Measurements from ENCODE around the gene MERTK.
"Not testable (repeated sequence)": the region's sequence is repeated elsewhere in the genome, so short reads cannot be mapped to it uniquely, and the experiment has no call there.

The MERTK gene

DNA sequence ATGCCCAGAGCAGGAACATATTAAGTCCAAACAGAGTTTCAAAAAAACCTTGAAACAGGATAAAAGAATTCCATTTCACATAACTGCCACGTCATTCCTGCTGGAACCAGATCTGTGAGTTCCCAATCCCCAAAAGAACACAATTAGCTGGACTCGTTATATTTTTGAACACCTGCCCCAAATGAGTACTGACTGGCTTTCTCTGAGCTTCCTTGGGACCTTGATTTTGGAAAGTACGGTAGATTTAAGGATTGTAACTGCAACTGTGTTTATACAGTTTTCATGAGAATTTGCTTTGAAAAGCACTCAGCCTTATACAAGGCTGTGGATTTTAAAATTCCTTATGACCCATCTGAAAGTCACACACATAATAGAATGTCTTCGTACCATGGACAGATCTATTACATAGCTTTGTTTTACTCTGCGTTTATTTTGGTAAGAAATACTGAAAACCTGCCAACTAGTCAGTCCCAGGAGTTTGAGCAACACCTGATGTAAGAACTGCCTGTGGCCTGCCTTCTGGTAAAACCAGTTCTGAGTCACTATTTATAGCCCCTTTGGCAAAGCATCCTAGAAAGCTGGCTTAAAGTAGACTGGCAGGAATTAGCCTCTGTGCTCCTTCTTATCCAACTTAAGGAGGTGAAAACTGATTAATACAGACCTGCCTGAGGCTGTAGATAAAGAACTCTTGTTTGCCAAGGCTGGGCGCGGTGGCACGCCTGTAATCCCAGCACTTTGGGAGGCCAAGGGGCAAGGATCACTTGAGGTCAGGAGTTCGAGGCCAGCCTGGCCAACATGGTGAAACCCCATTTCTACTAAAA is 48.1 kb downstream of the MERTK start:
- FAIRE-seq = no peak

GRCh38 chr2:111947219-111947618 is 48.8 kb downstream of the MERTK start:
- FAIRE-seq = no peak

DNA sequence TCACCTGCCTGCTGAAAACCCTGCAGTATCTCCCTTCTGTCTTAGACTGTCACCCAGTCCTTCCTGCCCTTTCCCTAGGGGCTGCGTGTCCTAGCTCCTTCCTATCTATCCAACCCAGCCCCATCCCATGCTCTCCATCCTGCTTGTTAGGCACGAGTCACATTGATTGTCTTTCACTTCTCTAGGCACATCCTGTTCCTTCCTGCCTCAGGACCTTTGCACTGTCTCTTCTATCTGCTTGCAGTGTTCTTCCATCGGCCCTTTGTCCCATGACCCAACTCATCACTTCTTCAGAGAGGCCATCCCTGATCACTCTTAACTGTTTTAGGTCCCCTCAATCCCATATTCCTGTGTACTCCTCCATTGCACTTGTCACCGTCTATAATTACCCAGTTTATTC is 50.4 kb downstream of the MERTK start:
- FAIRE-seq = no peak

GRCh38 chr2:111950236-111950635 is 51.8 kb downstream of the MERTK start:
- FAIRE-seq = no peak

DNA sequence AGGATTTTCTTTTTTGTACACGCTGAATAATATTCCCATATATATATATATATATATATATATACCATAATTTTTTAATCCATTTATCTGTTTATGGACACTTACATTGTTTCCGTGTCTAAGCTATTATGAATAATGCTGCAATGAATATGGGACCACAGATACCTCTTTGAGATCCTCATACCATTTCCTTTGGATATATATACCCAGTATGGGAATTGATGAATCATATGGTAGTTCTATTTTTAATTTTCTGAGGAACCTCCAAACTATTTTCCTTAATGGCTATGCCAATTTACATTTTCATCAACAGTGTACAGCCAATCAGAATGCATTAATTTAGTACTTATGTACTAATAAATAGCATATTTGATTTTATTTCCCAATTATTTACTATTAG is 53.1 kb downstream of the MERTK start:
- no peak for FAIRE-seq

DNA sequence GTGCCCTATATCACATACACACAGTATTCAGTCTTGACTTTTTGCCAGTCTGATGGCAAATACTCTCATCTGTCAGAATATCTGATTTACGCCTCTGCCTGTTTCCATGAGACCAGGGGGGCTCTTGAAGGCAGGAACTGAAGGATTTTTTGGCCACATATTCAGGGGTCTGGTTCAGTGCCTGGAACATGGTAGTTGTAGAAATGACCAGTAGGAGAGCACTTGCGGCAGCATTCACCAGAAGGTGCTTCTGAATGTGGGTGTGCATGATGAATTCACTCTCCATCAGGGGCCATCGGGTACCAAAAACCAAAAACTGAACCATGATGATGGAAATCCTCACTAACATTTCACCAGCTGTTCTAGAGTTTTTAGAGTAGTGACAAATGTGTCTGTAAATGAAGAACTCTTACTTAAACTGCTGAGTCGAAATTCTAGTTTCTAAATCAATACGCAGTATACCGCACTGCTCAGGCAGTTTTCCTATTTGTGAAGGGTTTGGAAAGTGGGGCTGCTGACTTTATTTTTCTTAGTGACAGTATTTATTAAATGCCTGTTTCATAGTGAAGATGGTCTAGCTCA is 54.6 kb downstream of the MERTK start:
- no peak for FAIRE-seq

DNA sequence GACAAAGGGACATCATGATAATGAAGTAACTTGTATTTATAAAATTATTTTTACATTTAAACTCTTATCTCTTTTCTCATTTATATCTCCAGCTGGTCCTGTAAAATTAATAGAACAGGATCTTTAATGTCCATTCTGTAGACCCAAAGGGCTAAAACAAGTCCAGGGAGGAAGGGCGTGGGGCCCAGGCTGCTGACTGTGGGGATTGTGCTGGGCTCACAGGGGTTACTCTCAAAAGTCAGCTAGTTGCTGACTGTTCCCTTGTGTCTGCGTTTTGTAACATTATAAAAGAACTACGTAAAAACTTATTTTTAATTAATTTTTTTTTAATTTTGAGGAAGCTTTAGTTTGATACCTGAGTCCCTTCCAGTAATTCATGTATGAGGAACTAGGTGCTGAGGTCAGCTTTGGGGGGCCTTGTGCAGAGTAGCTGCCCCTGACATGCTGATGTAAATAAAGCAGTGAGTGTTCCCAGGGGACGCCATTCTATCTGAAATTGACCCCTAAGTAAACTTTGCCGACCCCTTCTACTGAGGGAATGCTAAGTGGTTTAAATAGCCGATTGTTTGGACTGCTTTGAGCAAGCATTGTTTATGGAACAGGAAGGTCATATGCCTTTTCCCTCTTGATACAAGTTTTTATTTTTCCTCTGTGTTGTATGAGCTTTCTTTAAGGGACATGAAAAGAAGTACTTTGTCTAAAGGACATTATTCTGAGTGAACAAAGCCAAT is 56.4 kb downstream of the MERTK start:
- FAIRE-seq = no peak

- FAIRE-seq = no peak
These were observed 59.5 kb downstream of the MERTK start for GRCh38 chr2:111957872-111958354.

DNA sequence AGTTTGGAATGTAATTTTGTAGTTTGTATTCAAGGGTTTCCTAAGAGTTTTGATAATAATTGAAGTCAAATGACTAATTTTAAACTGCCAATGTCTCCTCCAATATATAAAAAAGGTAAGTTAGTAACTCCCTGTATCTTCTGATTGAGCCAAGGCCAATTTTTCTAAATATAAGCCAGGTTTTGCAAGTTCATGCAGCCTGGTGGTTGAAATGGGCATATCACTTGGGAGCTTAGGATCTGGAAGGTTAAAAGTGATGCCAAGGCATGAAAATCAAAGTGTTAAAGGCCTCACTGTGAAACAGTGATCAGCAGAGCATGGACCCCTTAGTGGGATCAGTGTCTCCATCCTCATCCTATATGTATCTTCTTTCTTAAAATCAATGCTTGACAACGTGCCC is 60.5 kb downstream of the MERTK start:
- no peak for FAIRE-seq

GRCh38 chr2:111961663-111962062 is 63.3 kb downstream of the MERTK start:
- FAIRE-seq = no peak

GRCh38 chr2:111963086-111963485 is 64.7 kb downstream of the MERTK start:
- not testable (repeated sequence) for FAIRE-seq

DNA sequence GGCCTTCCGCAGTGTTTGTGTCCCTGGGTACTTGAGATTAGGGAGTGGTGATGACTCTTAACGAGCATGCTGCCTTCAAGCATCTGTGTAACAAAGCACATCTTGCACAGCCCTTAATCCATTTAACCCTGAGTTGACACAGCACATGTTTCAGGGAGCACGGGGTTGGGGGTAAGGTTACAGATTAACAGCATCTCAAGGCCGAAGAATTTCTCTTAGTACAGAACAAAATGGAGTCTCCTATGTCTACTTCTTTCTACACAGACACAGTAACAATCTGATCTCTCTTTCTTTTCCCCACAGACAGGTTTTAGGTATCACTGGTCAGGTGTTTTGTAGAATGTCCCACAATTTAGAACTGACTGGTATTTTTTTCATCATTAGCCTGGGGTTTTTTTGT is 65.1 kb downstream of the MERTK start:
- not testable (repeated sequence) for FAIRE-seq

GRCh38 chr2:111965062-111965461 is 66.7 kb downstream of the MERTK start:
- no peak for FAIRE-seq

GRCh38 chr2:111966241-111966640 is 67.8 kb downstream of the MERTK start:
- no peak for FAIRE-seq

DNA sequence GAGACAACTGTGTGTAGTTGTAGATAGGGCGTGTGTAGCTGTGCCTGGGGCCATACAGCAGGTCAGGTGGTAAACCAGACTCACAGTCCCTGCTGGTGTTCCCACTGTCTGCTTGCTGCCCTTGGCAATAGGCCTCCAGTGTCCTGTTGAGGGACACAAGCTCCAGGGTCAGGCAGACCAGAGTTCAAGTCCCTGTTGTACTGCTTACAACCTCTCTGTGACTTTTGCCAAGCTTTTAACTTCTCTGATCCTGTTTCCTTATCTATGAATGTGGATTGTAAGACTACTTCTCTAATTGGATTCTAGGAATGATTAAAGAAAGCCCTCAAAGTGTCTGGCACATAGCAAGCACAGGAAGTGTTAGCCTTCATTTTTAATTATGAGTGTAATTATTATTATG is 68.6 kb downstream of the MERTK start:
- FAIRE-seq = no peak

- FAIRE-seq = no peak
These were observed 72.0 kb downstream of the MERTK start for GRCh38 chr2:111970453-111970852.

DNA sequence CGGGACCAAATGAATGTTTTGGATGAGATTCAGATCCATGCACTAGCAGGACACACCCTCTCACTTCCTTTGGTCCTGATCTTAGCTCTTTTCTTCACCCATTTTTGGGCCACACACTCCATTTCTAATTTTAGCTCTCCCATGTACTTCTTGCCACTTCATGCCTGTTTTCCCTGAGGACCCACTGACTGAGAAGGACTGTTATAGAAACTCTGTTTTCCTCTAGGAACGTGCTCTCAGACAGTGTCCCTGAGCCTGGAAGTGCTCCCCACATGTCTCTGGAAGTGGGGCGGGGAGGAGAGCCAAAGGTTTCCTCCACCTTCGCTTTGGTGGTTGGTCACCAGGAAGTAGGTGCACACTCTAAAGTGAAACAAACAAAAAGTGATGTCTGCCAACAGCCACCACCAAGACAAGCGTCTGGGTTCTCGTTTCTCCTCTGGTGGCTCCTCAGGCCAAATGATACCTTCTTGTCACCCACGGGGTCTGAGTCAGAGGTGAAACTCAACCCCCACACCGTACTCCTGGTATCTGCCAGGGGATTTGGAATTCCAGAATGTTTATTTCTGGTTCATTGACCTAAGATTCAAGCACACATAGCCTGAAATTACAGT is 74.7 kb downstream of the MERTK start:
- FAIRE-seq = no peak

GRCh38 chr2:111973701-111974100 is 75.3 kb downstream of the MERTK start:
- no peak for FAIRE-seq

DNA sequence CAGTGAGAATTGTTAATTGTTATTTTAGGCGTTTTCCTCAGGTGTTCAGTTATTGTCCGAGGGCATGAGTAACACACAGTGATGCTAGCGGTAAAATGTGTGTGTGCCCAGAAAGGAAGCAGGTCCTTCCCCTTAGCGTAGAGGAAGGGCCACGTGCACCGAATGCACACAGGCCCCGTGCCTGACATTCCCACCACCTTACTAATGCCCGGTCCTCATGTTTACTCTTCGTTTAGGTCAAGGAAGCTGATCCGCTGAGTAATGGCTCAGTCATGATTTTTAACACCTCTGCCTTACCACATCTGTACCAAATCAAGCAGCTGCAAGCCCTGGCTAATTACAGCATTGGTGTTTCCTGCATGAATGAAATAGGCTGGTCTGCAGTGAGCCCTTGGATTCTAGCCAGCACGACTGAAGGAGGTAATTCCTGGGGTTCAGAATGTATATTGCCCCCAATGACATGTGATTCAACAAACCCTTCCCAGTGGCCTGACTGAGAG is 76.7 kb downstream of the MERTK start:
- no peak for FAIRE-seq

- no peak for FAIRE-seq
These were observed 77.4 kb downstream of the MERTK start for GRCh38 chr2:111975819-111976218.

- no peak for FAIRE-seq
These were observed 78.8 kb downstream of the MERTK start for GRCh38 chr2:111977240-111977639.

DNA sequence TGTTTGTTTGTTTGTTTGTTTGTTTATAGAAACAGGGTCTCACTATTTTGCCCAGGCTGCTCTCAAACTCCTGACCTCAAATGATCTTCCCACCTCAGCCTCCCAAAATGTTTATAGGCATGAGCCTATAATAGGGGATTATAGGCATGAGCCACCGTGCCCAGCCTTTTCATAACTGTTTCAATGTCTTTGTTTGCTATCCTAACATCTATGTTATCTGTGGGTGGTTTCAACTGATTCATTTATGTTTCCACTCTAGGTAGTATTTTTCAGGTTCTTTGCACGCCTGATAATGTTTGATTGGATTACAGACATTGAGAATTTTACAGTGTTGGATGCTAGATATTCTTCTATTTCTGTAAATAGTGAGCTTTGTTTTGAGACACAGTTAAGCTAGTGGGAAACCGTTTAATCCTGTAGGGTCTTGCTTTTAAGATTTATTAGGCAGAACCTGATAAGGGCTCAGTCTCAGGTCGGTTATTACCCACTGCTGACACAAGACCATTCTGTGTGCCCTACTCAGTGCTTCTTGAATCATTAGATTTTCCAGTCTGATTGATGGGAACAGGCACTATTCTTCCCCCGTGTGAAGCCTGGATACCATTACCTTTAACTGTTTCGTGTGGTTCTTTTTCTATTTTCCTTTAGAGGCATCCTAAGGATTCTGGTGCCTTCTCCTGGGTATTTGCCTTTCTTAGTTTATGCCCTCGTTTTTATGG is 80.2 kb downstream of the MERTK start:
- no peak for FAIRE-seq

GRCh38 chr2:111981666-111982065 is 83.3 kb downstream of the MERTK start:
- FAIRE-seq = no peak
